SW480 (cell line): ENCODE measurements around the gene SCYL1.
A peak's percentile ranks its signal among the peaks of the same experiment; 100 is the strongest.

Experiments used
- DNase-seq: peaks from one replicate; pipeline ENCODE4 v3.0.0-alpha.2; 2016; ENCODE audit warnings: low spot score

Gene SCYL1

GRCh38 chr11:65524741-65525545 lies at the start of gene SCYL1:
TSS of gene SCYL1 (plus strand) at chr11:65525083. CDS start at chr11:65525154, 71 bp downstream.
- DNase-seq: peak; percentile 65

DNA sequence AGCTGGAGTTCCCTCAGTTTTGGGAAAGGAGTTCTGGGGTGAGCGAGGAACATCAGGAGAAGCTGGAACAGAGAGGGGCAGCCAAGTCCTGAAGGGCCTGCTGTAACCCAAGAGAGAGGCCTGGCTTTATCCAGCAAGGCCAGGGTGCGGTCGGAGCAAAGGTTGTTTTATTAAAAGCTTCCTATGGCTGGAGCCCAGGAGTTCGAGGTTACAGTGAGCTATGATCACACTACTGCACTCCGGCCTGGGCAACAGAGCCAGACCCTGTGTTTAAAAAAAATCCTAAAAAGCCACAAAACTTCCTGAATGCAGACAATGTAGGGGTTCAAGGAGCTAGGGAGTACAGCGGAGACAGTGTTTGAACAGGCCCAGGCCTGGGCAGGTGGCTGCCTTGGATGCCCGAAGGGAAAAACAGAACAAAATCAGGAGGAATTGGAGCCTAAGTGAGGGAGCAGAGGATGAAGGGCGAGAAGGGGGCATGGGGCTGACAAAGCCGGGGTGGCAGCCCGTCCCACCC lies 48.2 kb upstream of the SCYL1 start:
- no peak for DNase-seq

DNA sequence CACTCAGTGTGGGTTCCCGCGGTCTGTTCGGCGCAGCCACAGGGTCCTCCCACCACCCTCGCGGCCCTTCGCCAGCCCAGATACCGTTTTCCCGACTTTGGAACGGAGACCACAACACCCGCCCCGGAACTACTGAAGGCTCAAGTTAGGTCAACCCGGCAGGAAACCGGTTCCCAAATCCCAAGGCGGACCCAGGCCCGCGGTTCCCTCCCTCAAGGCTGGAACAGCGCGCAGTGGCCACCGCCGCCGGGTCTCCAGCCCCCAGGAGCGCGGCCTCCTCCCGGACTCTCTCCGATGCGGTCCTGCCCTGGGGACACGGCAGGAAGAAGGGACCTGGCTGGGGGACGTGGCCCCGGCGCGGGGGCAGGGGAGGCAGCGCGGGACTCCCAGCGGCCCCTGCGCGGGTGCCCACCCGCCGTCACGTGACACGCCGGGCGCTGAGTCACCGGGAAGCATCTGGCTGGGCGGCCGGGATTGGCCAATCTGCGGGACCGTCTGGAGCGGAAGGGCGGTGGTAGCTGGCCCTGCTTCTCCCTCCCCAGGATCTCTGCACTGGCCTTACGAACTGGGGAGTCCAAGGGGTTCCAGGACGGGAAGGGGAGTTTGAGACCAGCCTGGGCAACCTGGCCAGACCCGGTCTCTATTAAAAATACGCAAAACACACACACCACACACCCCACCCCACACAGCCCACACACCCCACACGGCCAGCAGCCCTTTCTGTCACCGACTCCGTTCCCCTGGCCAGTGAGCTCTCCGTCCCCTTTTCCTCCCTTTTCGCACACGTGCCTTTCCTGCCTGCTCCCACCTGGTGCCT lies 47.5 kb upstream of the SCYL1 start:
- peak; percentile 96 for DNase-seq

DNA sequence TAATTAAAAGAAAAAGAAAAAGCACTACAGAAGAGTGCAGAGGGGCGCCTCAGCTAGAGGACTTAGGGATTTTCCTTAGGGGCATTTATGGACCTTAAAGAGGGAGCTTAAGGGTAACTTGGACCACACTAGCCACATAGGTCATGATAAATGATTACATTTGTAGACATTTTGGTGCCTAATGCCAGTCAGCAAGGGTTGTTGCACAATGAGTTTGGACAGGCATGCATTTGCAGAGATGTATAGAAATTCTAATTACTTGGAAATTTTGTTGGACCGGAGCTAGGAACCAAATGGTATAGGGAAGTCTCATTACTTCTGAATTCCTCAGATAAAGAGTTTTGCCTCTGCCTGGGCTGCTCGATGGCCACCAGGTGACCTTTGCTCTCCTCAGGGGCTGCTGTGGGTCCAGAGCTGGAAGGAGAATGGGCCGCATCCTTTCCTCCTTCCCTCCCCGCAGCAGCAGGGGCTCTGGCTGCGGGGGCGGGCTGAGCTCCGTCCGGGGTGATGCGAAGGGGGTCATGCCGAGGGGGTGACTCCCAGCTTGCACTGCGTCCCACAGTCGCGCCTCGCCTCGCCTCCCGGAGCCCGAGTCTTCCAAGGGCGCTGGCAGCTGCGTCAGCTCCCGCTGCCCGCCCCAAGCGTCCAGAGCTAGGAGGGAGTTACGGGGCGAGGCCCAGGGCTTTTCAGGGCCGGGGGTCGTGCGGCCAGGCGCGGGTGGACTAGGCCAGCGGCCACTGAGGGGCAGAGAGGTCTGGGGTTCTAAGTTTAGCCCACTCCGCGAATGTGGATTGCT lies 46.3 kb upstream of the SCYL1 start:
- DNase-seq: peak; percentile 63

DNA sequence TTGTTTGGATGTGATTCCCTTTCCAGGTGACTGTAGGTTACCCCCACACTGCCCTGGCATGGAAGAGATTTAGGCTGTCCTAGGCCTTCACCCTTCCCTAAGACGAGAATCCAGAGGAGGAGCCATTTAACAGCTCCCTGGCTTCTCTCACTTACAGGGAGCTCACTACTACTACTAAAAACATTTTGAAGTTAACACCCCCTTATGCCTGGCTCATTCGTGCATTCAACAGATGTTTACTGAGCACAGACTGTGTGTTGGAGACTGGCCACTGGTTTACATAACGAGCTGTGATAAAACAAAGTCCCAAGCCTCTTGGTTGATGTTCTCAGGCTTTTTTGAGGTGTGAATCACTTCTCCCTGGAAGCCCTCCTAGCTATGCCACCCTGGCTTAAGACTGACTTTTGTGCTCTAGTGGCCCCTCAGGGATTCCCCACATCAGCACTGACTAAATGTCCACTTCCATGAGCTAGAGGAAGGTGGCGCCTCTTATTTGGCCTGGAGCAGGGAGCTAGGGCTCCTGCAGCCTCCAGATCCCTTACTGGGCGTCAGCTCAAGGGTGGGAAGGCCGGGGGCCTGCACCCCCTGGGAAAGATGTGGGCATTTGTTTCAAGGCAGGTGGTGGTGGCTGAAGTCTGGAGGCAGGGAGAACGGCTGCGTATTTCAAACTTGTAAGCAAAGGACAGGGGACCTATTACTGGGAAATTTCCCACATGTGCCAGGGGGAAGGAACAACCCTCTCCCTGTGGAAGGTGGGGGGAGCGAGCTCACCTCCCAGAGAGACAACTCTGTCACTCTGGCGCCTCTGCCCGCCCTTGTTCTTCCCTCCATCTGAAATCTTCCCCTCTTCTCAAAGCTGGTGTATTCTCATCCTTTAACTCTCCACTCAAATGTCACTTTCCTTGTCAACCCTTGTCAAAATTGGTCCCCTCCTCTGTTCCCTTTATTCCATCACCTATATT lies 45.4 kb upstream of the SCYL1 start:
- peak; percentile 85 for DNase-seq

GRCh38 chr11:65482306-65482850 lies 42.5 kb upstream of the SCYL1 start:
- DNase-seq: no peak

DNA sequence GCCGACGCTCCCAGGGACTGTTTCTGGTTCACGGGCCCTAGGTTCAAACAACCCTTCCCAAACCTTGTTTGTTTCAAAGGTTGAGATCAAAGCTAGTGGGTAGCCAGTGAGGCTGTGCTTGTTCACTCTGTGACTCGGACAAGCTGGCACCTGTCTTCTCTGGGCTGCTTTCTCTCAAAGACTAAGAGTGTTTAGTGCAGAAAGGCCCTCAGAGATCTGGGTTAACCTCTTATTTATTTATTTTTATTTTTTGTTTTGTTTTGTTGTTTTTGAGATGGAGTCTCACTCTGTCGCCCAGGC lies 39.0 kb upstream of the SCYL1 start:
- DNase-seq: peak; percentile 73

DNA sequence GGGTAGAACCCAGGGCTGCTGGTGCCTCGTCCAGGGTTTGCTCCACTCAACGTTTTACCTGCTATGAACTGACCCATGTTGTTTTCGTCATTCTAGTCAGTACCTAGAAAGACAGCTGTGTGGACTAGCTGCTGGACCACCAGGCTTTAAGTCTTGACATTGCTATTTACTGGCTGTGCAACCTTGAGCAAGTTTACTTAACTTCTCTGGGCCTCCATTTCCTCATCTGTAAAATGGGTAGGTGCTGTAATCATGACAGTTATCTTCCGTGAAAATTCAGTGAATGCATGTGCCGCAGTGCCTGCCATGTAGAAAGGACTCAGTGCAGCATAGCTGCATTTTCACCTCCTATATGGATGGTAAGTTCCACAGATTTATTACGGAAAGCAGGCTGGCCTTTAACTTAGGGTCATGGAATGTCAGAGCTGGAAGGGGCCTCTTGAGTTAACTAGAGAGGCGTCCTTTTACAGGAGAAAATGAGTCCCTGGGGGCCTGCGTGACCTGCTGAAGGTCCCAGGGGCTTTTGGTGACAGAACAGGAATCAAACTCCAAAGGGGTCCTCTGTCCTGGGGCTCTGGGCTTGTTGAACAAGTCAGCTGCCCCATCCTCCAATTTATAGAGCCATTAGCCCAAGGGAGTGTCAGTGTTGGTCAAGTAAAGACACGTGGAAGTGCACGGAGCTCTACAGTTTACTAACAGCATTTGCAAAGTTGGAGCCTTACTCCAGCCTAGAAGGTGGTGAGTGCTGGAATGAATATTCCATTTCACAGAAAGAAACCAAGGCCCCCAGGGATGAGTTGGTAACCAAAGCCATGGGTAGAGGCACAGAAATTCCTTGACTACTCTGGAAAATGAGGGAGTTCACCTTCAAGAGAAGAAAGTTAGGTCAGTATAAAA lies 38.1 kb upstream of the SCYL1 start:
- no peak for DNase-seq

DNA sequence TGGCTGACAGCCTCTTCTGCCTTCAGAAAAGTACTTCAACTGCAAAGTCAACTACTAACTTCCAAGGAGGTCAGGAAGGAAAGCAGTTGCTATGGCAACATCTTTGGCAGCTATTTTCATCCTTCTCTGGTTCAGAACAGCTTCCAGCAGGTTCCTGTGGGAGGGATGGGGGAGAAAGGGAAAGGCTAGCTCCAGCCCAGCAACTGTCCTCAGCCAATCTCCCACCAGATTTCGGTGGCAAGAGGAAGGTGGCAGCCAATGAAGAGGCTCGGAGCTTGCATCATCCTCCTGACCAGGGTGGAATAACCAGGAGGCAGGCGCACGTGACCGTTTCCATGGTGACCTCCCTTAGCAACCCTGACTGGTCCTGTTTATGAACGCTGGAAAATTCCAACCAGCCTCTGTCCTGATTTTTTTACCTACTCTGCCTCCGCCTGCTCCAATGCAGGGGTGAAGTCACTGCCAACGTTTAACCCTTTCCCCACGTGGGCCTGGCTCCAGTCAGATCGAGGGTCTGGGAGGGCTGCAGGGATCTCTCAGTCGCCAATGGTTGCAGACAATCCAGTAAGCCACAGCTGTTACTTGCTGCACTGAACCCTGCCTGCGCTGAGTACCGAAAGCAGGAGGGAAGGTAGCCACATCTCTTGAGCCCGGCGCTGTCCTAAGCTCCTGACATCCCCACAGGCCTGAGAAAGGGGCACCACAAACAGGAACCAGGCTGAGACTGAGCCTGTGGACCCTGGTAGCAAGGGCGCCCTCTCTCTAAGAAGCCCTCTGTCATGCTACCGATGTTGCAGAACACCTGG lies 37.2 kb upstream of the SCYL1 start:
- DNase-seq: peak; percentile 100

DNA sequence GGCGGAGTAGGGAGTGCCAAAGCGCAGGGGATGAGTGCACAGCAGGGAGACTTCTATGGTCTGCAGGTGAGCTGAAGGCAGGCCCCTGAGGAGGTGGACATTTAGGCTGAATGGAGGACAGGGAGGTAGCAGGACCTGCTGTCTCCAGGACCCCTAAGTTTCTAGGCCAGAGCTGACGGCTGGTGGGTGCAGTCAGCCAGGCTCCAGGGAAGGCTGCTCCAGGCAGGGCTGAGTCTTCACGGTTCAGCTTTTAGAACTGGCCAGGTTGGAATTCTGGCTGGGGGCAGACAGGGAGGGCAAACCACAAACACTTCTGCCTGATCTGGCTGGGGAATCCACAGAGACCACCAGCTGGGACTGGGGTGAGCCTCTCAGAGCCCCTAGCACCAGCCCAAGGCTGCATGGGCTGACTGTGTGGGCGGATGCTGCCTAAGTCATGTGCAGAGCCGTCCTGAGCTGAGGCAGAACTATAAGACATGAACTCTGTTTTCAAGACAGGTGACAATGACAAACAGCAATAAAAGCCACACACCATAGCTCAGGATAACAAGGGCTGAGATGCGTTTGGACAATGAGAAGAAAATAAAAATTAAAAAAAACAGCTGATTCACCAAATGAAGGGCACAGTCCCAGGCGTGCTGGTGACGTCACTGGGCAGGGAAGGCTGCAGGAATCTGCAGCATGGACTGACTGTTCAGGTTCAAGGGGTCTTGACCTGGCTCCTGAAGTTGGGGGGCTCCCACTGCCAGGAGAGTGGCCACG lies 36.4 kb upstream of the SCYL1 start:
- DNase-seq: no peak

GRCh38 chr11:65489035-65489705 lies 35.7 kb upstream of the SCYL1 start:
- peak; percentile 84 for DNase-seq

DNA sequence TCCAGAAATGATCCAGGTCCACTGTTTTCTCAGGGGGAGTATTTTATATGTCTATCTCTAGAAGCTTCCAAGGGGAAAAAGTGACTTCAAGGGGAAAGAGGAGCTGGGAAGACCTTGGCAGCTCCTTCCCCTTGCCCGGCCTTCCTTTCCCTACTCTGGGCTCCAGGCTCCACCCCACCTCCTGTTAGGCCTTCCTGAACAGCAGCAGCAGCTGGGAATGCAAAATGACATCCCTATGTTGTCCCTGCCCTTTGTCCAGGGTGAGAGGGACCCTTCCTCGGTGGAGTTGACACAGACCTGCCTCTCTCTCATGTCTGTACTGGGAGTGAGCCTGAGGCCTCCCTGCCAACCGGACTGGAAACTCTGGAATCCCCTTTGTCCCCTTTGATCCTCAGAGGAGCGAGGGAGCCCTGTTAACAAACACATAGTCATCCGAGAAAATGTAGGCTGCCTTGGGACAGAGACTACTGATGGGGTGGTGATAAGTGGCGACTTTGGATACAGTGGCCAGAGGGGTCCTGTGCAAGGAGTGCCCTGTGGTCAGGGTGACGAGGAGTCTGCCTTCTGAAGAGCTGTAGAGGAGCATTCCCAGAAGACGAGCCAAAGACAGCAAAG lies 35.1 kb upstream of the SCYL1 start:
- no peak for DNase-seq

DNA sequence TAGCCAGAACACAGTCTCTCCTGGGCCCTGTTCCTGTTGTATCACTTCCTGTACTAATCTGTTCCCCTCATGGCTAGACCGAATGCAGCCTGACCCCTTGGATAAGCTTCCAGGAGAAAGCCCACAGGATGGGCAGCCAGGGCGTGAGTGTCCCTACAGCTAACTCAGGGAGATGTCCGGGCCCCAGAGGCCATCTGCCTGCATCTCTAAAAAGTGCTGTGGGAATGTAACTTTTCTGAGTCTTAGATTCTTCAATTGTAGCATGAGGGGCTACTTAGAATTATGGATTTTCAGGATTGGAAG lies 33.8 kb upstream of the SCYL1 start:
- no peak for DNase-seq

- DNase-seq: peak; percentile 92
Measured at GRCh38 chr11:65491614-65492386, 33.1 kb upstream of the SCYL1 start.

GRCh38 chr11:65492387-65492636 lies 32.6 kb upstream of the SCYL1 start:
- DNase-seq: no peak

- DNase-seq: peak; percentile 66
Measured at GRCh38 chr11:65492637-65493366, 32.1 kb upstream of the SCYL1 start.
